HEK293 (cell line): Measurements from ENCODE around the gene BCOR.
A peak's percentile ranks its signal among the peaks of the same experiment; 100 is the strongest.

ENCODE experiments used
- CTCF ChIA-PET: fragments of 350-600 bp; formaldehyde crosslinking; extraction: SDS; loops from one replicate; lab custom pipeline; 2021; ENCODE audit warnings: antibody characterized with exemption; lab: Yijun Ruan, JAX
- POLR2A ChIA-PET: fragments of 300-600 bp; formaldehyde crosslinking; extraction: SDS; loops from one replicate; lab custom pipeline; 2020; ENCODE audit warnings: antibody characterized with exemption, inconsistent platforms; lab: Yijun Ruan, JAX
- H3K27ac ChIP-seq: fragments of 200-500 bp; sonication (Bioruptor generic); 2 replicates; pipeline ENCODE4 v1.5.1; 2014; ENCODE audit warnings: low read depth, low read length, control low read depth, inconsistent platforms; ENCODE audit errors: extremely low read depth
- H3K36me3 ChIP-seq, 2 experiments: fragments of 200-500 bp in 1 of 2; sonication (Bioruptor generic) in 1 of 2; 1 replicate in 1 of 2; 2 replicates in 1 of 2; pipeline ENCODE4 v1.5.1; 2014 to 2017; ENCODE audit warnings: inconsistent platforms in 2 of 2, low read length in 2 of 2; ENCODE audit not compliant: control insufficient read depth in 2 of 2, insufficient read depth in 1 of 2
- H3K4me1 ChIP-seq: fragments of 200-500 bp; sonication (Bioruptor generic); 2 replicates; pipeline ENCODE4 v1.5.1; 2014; ENCODE audit warnings: mild to moderate bottlenecking, low read length, inconsistent platforms; ENCODE audit not compliant: control insufficient read depth, insufficient read depth
- H3K4me3 ChIP-seq: 2 replicates; pipeline ENCODE4 v1.5.1; 2011; ENCODE audit warnings: low read depth, mild to moderate bottlenecking, control low read depth, low read length, moderate library complexity
- H3K9me3 ChIP-seq: fragments of 200-500 bp; sonication (Bioruptor generic); 2 replicates; pipeline ENCODE4 v1.5.1; 2014; ENCODE audit warnings: low read depth, low read length, inconsistent platforms; ENCODE audit not compliant: control insufficient read depth, insufficient read depth
- BCL11A ChIP-seq: fragments of 450-650 bp; formaldehyde crosslinking; IDR thresholded peaks from 2 replicates; pipeline ENCODE4 v1.5.1; 2016; ENCODE audit warnings: low read depth, missing biosample characterization, missing genetic modification characterization
- ELK4 ChIP-seq: IDR thresholded peaks from 2 replicates; pipeline ENCODE4 v1.6.1; 2011; ENCODE audit warnings: mild to moderate bottlenecking, low read depth, low read length, borderline replicate concordance
- OSR2 ChIP-seq: fragments of 450-650 bp; formaldehyde crosslinking; IDR thresholded peaks from 2 replicates; pipeline ENCODE4 v1.5.1; 2016; ENCODE audit warnings: missing biosample characterization, missing genetic modification characterization
- PRDM6 ChIP-seq: fragments of 450-650 bp; formaldehyde crosslinking; IDR thresholded peaks from 2 replicates; pipeline ENCODE4 v1.5.1; 2017; ENCODE audit warnings: missing biosample characterization, missing genetic modification characterization
- WT1 ChIP-seq: fragments of 450-650 bp; formaldehyde crosslinking; IDR thresholded peaks from 2 replicates; pipeline ENCODE4 v1.5.1; 2016; ENCODE audit warnings: missing biosample characterization, missing genetic modification characterization
- ZBTB17 ChIP-seq: fragments of 450-650 bp; formaldehyde crosslinking; IDR thresholded peaks from 2 replicates; pipeline ENCODE4 v1.5.1; 2016; ENCODE audit warnings: missing biosample characterization, missing genetic modification characterization
- ZBTB20 ChIP-seq: fragments of 450-650 bp; formaldehyde crosslinking; IDR thresholded peaks from 2 replicates; pipeline ENCODE4 v1.5.1; 2016; ENCODE audit warnings: missing biosample characterization, missing genetic modification characterization
- ZFP37 ChIP-seq: fragments of 450-650 bp; formaldehyde crosslinking; IDR thresholded peaks from 2 replicates; pipeline ENCODE4 v1.5.1; 2016; ENCODE audit warnings: missing biosample characterization, missing genetic modification characterization
- ZNF366 ChIP-seq: fragments of 450-650 bp; formaldehyde crosslinking; conservative IDR thresholded peaks from 2 replicates; pipeline ENCODE4 v1.5.1; 2016; ENCODE audit warnings: missing biosample characterization, missing genetic modification characterization
- ZNF398 ChIP-seq: fragments of 450-650 bp; formaldehyde crosslinking; IDR thresholded peaks from 2 replicates; pipeline ENCODE4 v1.5.1; 2017; ENCODE audit warnings: missing biosample characterization, missing genetic modification characterization
- ZNF561 ChIP-seq: fragments of 450-650 bp; IDR thresholded peaks from 2 replicates; pipeline ENCODE4 v1.5.1; 2018; ENCODE audit warnings: missing biosample characterization, missing genetic modification characterization, borderline replicate concordance
- ZNF654 ChIP-seq: fragments of 450-650 bp; formaldehyde crosslinking; IDR thresholded peaks from 2 replicates; pipeline ENCODE4 v1.5.1; 2016; ENCODE audit warnings: low read depth, missing biosample characterization, missing genetic modification characterization
- ZNF777 ChIP-seq: fragments of 450-650 bp; formaldehyde crosslinking; IDR thresholded peaks from 2 replicates; pipeline ENCODE4 v1.5.1; 2017; ENCODE audit warnings: missing biosample characterization, missing genetic modification characterization, borderline replicate concordance
- ZSCAN5A ChIP-seq: fragments of 450-650 bp; formaldehyde crosslinking; IDR thresholded peaks from 2 replicates; pipeline ENCODE4 v1.5.1; 2016; ENCODE audit warnings: missing biosample characterization, missing genetic modification characterization
- TF ChIP-seq, protein P1 (sequence below): fragments of 450-650 bp; formaldehyde crosslinking; IDR thresholded peaks from 2 replicates; pipeline ENCODE4 v1.5.1; 2016; ENCODE audit warnings: missing biosample characterization, missing genetic modification characterization
- TF ChIP-seq, protein P2 (sequence below): fragments of 450-650 bp; formaldehyde crosslinking; IDR thresholded peaks from 2 replicates; pipeline ENCODE4 v1.5.1; 2016; ENCODE audit warnings: missing biosample characterization, missing genetic modification characterization

BCOR gene

GRCh38 chrX:40088803-40089540, 8.8 kb downstream of the BCOR start:
- ChIA-PET POLR2A (no interaction called here), CTCF (no interaction called here)
- Histone ChIP-seq H3K4me3 (no peak overlapping the region), H3K4me1 (peaks cover 44% of the 10 kb centered on the region), H3K27ac (no peak overlapping the region), H3K9me3 (no peaks in the 10 kb centered on the region), H3K36me3 (peaks cover 0 to 11% of the 10 kb centered on the region in 2 experiments; a peak in 1 of 3 replicates)
- TF ChIP-seq ZSCAN5A (tag by site-specific recombination): no peak
- 0 out of 2 replicates have a peak, but pooled peaks have one; percentile 17 for TF ChIP-seq ZBTB20 (tag by site-specific recombination)

DNA sequence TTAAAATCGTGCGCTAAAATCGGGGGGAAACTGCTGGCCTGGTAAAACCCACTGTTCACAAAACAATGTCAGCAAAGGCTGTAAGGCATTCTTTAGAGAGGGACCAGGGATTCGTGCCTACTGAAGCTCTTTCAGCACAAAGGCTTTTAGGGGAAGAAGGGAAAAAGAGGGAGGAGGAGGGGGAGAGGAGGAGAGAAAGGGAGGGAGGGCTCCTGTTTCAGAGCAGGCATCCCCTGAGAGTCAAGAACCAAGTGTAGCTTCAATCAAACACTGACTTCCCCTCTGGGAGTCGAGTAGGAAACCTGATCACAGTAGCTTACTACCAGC, 9.5 kb downstream of the BCOR start:
- ChIA-PET POLR2A (interaction anchor here (0.7 kb wide), 1 partner anchor 332 kb away, joined by 4 read pairs; no protein-coding TSS in a partner anchor), CTCF (interaction anchor here (0.8 to 1.1 kb wide), 2 partner anchors 28 to 240 kb away, joined by 3 to 4 read pairs; no protein-coding TSS in a partner anchor)
- TF ChIP-seq, protein P1, sequence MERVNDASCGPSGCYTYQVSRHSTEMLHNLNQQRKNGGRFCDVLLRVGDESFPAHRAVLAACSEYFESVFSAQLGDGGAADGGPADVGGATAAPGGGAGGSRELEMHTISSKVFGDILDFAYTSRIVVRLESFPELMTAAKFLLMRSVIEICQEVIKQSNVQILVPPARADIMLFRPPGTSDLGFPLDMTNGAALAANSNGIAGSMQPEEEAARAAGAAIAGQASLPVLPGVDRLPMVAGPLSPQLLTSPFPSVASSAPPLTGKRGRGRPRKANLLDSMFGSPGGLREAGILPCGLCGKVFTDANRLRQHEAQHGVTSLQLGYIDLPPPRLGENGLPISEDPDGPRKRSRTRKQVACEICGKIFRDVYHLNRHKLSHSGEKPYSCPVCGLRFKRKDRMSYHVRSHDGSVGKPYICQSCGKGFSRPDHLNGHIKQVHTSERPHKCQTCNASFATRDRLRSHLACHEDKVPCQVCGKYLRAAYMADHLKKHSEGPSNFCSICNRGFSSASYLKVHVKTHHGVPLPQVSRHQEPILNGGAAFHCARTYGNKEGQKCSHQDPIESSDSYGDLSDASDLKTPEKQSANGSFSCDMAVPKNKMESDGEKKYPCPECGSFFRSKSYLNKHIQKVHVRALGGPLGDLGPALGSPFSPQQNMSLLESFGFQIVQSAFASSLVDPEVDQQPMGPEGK: peak; percentile 30; the same call in 1 of the 2 replicates
- TF ChIP-seq, protein P2, sequence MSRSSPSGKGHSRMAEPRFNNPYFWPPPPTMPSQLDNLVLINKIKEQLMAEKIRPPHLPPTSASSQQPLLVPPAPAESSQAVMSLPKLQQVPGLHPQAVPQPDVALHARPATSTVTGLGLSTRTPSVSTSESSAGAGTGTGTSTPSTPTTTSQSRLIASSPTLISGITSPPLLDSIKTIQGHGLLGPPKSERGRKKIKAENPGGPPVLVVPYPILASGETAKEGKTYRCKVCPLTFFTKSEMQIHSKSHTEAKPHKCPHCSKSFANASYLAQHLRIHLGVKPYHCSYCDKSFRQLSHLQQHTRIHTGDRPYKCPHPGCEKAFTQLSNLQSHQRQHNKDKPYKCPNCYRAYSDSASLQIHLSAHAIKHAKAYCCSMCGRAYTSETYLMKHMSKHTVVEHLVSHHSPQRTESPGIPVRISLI (tag by site-specific recombination): no peak
- TF ChIP-seq ZNF561 (tag by site-specific recombination) (no peak), ZNF398 (peak; percentile 69), WT1 (peak; percentile 79), ZBTB17 (tag by site-specific recombination) (0 out of 2 replicates have a peak, but pooled peaks have one; percentile 19), OSR2 (tag by site-specific recombination) (peak; percentile 49), ZNF366 (tag by site-specific recombination) (0 out of 2 replicates have a peak, but pooled peaks have one; percentile 11), ZFP37 (no peak)
- no peak overlapping the region for H3K27ac ChIP-seq
- no peak overlapping the region for H3K4me3 ChIP-seq
- no peaks in the 10 kb centered on the region for H3K9me3 ChIP-seq
- H3K4me1 ChIP-seq: peaks cover 37% of the 10 kb centered on the region
- peaks cover 0 to 11% of the 10 kb centered on the region in 2 experiments; a peak in 1 of 3 replicates for H3K36me3 ChIP-seq

DNA sequence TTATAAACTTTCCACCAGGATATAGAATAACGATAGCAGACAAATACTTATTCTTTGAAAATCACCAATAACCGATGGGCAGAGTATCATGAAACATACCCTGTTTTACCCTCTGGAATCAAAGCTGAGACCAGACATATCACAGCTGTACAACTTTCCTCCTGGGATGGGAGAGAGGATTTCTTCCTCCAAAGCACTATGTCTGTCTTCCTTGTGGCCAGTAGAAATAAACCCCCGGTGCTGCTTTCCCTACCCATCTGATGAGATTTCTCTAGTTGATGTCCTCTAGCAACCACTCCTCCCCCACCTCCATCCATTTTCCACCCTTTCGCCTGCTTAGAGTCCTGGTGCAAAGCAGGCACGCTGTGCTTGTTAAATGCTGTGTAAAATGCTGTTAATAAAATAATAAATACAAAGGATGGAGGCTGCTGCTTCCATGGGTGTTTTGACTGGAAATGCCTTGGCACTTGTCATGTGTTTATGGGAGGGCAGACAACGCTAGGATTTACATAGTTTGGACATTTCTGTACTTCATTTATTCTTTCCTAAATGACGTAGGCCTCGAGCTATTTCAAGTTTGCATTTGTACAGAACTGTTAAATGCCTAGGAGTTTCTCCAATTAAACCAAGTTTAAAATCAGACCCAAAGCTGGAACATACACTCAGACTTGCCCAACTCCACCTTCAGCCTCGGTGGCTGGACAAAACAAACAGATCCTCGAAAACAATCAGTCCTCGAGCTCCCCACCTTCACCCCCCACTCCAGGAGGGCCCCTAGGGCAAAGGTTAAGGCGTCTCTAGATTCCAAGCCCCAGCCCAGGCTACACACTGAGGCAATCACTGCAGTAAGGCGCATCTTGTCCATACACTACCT, 10.1 kb downstream of the BCOR start:
- H3K9me3 ChIP-seq: no peaks in the 10 kb centered on the region
- H3K27ac ChIP-seq: no peak overlapping the region
- H3K36me3 ChIP-seq: peaks cover 0 to 10% of the 10 kb centered on the region in 2 experiments; a peak in 1 of 3 replicates
- CTCF ChIA-PET: interaction anchor here (0.8 to 1.1 kb wide), 2 partner anchors 28 to 241 kb away, joined by 3 to 4 read pairs; no protein-coding TSS in a partner anchor
- no peak overlapping the region for H3K4me3 ChIP-seq
- H3K4me1 ChIP-seq: peaks cover 33% of the 10 kb centered on the region
- POLR2A ChIA-PET: interaction anchor here (0.7 kb wide), 1 partner anchor 332 kb away, joined by 4 read pairs; no protein-coding TSS in a partner anchor
- TF ChIP-seq ZNF777 (tag by site-specific recombination) (no peak), BCL11A (tag by site-specific recombination) (no peak), PRDM6 (tag by site-specific recombination) (peak; percentile 41; the same call in 1 of the 2 replicates), ELK4 (no peak), ZNF654 (no peak)
